ENCODE data around the gene TMEM156. TPM values are rescaled to one million over a fixed set of nuclear protein-coding genes. Genes with fewer than 3 reads are reported as not detected.
"Not testable (repeated sequence)": the region's sequence is repeated elsewhere in the genome, so short reads cannot be mapped to it uniquely, and the experiment has no call there.

The TMEM156 gene
- total RNA-seq, 1 experiment from 2014 or later, result not detected

- no peak for DNase-seq (ENCODE audit: low spot score)
These were observed 11.7 kb upstream of the TMEM156 start for GRCh38 chr4:39043861-39044363.

DNA sequence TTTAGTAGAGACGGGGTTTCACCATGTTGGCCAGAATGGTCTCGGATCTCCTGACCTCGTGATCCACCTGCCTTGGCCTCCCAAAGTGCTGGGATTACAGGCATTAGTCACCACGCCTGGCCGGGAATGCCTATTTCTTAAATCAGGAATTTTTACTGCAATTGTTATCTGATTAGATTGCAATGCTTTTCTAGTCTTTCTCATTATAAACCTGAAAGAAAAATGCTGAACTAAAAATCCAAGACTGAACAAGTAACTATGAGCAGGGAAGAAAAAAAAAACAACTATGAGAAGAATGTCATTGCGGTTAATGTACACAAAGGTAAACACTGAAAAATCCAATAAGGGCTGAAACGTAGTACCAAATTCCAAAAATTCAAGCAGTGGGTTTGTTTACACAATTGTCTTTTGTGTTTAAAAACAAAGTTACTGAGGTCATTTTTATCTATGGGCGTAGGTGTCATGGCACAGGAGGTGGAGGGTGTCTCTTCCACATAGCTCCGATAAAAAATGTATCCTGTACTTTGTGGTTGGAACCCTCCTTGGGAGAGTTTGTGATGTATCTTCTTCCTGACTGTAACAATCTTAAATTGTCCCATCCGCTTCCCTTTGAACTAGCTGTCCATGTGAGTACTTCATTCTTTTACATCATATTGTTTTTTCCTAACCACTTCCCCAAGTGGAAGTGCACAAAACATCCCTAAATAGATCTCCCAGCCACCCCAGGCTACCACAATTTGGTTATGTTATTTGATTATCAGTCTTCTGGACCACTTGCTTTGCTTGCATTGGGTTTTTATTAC is 11.1 kb upstream of the TMEM156 start:
- DNase-seq (ENCODE audit: low spot score), result peak; percentile 20

- no peak for DNase-seq (ENCODE audit: low spot score)
These were observed 10.2 kb upstream of the TMEM156 start for GRCh38 chr4:39042366-39042765.

DNA sequence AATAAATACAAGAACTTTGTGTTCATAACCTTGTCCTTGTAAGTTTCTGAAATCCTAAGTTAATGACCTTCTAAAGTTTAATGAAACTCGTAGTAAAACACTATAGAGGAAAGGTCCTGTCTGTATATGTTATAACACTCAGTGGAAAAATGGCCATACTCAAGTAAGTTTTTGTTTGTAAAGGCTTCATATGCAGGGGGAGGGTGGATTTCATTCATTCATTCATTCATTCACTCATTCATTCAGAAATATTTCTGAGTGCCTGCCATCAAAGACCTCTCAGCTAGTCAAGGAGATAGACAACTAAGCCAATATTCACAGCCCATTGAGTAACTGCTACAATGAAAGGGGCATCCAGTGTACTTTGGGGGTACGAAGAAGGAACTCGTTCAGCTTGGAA is 6.9 kb upstream of the TMEM156 start:
- DNase-seq (ENCODE audit: low spot score), result no peak

- no peak for DNase-seq (ENCODE audit: low spot score)
These were observed 5.7 kb upstream of the TMEM156 start for GRCh38 chr4:39037941-39038340.

DNA sequence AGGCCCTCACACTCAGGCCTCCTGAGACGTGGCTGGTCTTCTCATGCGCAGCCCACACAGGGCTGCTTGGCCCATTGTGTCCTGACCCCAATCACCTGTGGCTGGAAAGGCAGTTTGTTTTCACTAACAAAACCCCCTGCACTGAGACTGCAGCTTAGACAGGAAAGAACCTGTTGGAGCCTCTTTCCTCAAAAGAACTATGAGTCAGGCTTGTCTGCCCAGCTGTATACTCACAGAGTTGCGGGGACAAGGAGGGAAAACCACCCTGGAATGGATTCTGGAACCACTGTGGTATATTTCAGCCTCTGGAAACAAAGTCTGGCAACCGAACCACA is 5.2 kb upstream of the TMEM156 start:
- DNase-seq (ENCODE audit: low spot score), result no peak

GRCh38 chr4:39036172-39036571 is 4.0 kb upstream of the TMEM156 start:
- DNase-seq (ENCODE audit: low spot score), result peak; percentile 37

GRCh38 chr4:39031590-39032020 is 604 bp downstream of the TMEM156 start:
- DNase-seq (ENCODE audit: low spot score), result not testable (repeated sequence)

GRCh38 chr4:39030725-39031124 is 1.5 kb downstream of the TMEM156 start:
- no peak for DNase-seq (ENCODE audit: low spot score)

- no peak for DNase-seq (ENCODE audit: low spot score)
These were observed 2.2 kb downstream of the TMEM156 start for GRCh38 chr4:39029752-39030694.

DNA sequence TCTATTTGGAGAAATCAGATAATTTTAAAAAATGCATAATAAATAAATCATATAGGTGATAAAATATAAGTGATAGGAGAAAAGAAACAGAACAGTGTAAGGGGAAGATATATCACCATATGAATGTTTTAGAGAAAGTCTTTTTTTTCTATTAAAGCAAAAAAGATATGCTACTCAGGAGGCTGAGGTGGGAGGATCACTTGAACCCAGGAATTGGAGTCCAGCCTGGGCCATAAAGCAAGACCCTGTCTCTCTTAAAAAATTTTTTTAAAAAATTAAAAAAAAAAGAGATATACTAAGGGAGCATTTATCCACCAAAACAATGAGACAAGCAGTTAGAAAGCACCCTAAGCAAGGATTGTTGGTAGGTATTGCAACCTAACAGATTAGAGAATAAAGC is 6.1 kb downstream of the TMEM156 start:
- no peak for DNase-seq (ENCODE audit: low spot score)

DNA sequence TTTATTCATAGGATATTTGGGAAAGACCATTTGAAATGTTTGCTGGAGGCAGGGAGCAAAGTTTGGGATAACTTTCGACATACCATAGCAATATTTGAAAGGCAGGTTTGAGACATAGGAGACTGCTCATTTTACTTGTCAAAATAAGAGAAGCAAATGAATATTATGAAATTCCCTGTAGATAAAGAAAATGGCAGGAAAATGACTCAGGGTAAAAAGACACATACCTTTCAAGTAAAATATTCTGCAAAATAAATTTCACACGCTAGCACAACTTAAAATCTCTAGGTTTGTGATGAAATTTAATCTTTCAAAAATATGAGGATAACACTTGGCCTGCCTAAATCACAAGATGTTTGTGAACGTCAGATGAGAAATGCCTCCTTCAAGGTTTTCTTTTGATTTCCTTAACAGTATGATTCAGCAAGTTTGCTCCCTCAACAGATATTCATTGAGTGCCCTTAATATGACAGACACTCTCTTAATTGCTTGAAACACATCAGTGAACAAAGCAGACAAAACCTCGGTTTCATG is 6.6 kb downstream of the TMEM156 start:
- no peak for DNase-seq (ENCODE audit: low spot score)

DNA sequence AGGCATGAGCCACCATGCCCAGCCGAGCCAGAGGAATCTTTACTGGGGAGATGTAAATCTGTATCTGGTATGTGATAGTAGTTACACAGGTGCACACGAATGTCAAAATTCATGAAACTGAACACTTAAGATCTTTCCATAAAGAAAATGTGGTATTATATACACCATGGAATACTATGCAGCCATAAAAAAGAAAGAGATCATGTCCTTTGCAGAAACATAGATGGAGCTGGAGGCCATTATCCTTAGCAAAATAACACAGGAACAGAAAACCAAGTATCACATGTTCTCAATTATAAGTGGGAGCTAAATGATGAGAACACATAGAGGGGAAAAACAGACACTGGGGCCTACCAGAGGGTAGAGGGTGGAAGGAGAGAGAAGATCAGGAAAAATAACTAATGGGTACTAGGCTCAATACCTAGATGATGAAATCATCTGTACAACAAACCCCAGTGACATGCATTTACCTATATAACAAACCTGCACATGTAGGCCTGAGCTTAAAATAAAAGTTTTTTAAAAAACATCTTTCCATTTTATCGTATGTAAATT is 7.8 kb downstream of the TMEM156 start:
- no peak for DNase-seq (ENCODE audit: low spot score)

GRCh38 chr4:39023059-39023458 is 9.2 kb downstream of the TMEM156 start:
- no peak for DNase-seq (ENCODE audit: low spot score)

- DNase-seq (ENCODE audit: low spot score), result no peak
These were observed 10.0 kb downstream of the TMEM156 start for GRCh38 chr4:39022241-39022640.

DNA sequence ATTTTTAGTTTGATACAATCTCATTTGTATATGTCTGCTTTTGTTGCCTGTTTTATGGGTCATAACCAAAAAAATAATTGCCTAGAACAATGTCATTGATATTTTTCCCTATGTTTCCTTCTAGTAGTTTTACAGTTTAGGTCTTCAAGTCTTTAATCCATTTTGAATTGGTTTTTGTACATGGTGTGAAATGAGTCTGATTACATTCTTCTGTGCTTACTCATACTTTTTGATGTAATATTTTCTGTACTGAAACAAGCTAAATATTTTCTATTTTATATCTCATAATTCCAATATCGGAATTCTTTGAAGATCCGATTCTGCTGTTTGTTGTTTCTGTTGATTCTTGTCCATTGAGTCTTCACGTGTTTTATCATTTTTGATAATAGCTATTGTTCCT is 10.6 kb downstream of the TMEM156 start:
- no peak for DNase-seq (ENCODE audit: low spot score)

DNA sequence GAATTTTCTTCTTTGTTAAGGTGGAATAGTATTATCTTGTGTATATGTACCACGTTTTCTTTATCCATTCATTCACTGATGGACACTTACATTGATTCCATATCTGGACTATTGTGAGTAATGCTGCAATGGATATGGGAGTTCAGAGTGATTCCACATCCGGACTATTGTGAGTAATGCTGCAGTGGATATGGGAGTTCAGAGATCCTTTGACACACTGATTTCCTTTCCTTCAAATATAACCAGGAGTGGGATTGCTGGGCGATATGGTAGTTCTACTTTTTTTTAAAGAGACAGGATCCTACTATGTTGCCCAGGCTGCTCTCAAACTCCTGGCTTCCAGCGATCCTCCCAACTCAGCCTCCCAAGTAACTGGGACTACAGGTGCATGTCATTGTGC is 12.1 kb downstream of the TMEM156 start:
- DNase-seq (ENCODE audit: low spot score), result no peak

- no peak for DNase-seq (ENCODE audit: low spot score)
These were observed 18.2 kb downstream of the TMEM156 start for GRCh38 chr4:39014028-39014427.

DNA sequence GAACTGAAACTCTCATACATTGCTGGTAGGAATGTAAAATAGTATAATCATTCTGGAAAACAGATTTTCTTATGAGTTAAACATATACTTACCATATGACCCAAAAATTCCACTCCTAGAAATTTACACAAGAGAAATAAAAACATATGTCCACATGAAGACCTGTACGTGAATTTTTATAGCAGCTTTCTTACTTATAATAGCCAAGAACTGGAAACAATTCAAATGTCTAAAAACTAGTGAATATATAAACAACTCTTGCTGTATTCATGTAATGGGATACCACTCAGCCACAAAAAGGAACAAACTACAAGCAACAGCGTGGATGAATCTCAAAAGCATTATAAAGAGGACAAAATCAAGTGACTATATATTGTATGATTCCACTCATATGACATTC is 27.5 kb downstream of the TMEM156 start:
- DNase-seq (ENCODE audit: low spot score), result no peak

DNA sequence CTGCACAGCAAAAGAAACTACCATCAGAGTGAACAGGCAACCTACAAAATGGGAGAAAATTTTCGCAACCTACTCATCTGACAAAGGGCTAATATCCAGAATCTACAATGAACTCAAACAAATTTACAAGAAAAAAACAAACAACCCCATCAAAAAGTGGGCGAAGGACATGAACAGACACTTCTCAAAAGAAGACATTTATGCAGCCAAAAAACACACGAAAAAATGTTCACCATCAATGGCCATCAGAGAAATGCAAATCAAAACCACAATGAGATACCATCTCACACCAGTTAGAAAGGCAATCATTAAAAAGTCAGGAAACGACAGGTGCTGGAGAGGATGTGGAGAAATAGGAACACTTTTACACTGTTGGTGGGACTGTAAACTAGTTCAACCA is 30.2 kb downstream of the TMEM156 start:
- DNase-seq (ENCODE audit: low spot score), result not testable (repeated sequence)

DNA sequence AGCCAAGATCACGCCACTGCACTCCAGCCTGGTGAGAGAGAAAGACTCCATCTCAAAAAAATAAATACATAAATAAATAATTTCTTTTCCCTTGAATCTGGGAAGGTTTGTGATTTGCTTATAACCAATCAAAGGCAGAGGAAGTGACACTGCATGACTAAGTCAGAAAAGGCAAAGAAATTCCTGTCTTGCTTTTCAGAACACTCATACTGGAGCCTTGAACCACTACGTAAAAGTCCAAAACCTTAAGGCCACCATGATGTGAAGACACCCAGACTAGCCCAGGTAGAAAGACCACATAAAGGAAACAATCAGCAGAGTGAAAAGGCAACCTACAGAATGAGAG is 36.6 kb downstream of the TMEM156 start:
- DNase-seq (ENCODE audit: low spot score), result no peak

DNA sequence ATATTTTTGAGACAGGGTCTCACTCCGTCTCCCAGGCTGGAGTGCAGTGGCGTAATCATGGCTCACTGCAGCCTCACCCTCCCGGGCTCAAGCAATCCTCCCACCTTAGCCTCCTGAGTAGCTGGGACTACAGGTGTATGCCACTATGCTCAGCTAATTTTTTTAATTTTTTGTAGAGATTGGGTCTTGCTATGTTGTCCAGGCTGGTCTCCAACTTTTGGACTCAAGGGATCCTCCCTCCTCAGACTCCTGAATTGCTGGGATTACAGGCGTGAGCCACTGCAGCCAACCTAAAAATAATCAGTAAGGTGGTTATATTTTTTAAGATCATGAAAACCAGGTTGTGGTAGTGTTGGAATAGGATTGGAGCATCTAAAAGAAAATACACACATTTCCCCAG is 38.1 kb downstream of the TMEM156 start:
- no peak for DNase-seq (ENCODE audit: low spot score)

All from HT-29 (cell line).